KOPT-K1 (cell line): Measurements from ENCODE around the gene SMAD2.
"Not testable (repeated sequence)": the region's sequence is repeated elsewhere in the genome, so short reads cannot be mapped to it uniquely, and the experiment has no call there.

ENCODE experiments used
- H3K27ac ChIP-seq: fragments of 200-600 bp; sonication (generic); 2 replicates; pipeline ENCODE4 v1.5.1; 2016; ENCODE audit warnings: antibody characterized with exemption, mild to moderate bottlenecking, low read depth, low read length; ENCODE audit not compliant: poor library complexity, severe bottlenecking
- H3K36me3 ChIP-seq: fragments of 200-600 bp; sonication (generic); 2 replicates; pipeline ENCODE4 v1.5.1; 2017; ENCODE audit warnings: antibody characterized with exemption, mild to moderate bottlenecking, low read length, moderate library complexity; ENCODE audit not compliant: insufficient read depth
- H3K9me3 ChIP-seq: fragments of 200-600 bp; sonication (generic); 2 replicates; pipeline ENCODE4 v1.5.1; 2017; ENCODE audit warnings: antibody characterized with exemption, low read length, mild to moderate bottlenecking; ENCODE audit not compliant: insufficient read depth, poor library complexity, severe bottlenecking

Gene SMAD2

DNA sequence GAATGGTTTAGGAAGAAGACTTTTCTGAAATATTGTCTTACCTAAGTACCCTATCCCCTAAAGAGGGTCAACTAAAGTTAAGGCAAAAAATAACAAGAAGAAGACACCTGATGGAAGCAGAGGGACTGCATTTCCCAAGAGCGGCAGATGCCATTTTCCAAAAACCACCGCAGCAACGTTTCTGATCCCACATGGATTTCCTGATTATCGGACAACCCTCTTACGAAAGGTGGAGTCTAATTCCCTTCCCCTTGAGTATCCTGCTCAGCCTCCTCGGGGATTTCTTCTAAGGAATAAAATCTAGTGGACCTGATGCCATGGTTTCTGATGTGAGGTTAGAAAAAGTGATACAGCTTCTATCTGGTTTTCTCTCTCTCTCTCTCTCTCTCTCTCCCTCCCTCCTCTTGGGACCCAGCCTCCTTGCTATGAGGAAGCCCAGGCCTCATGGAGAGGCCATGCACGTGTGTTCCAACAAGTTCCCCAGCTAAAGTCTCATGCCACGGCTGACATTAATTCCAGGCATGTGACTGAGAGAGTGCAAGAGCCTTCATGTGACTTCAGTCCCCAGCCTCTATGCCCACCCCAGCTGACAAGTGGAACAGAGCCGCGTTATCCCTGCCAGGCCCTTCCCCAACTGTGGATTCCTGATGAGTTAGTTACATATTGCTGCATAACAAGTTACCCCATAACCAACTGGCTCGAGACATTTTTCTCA, 150.3 kb downstream of the SMAD2 start:
- Histone ChIP-seq H3K27ac (no peak overlapping the region), H3K9me3 (peaks cover 14% of the 10 kb centered on the region), H3K36me3 (no peaks in the 10 kb centered on the region)

DNA sequence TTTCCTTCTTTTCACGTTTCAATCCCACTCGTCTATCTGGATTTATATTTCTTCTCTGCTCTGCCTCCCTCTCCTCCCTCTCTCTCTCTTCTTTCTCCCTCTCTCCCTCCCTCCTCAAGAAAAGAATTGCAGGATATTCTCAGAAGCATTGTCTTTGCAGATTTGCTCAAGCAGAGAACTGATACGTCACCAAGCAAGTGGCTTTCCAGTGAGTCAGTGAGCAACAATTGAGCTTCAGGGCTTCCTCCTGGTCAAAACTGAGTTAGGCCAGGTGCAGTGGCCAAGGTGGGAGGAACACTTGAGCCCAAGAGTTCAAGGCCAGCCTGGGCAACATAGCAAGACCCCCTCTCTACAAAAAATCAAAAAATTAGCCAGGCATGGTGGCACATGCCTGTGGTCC, 151.1 kb downstream of the SMAD2 start:
- H3K9me3 ChIP-seq = peaks cover 6% of the 10 kb centered on the region
- no peak overlapping the region for H3K27ac ChIP-seq
- H3K36me3 ChIP-seq = no peaks in the 10 kb centered on the region

DNA sequence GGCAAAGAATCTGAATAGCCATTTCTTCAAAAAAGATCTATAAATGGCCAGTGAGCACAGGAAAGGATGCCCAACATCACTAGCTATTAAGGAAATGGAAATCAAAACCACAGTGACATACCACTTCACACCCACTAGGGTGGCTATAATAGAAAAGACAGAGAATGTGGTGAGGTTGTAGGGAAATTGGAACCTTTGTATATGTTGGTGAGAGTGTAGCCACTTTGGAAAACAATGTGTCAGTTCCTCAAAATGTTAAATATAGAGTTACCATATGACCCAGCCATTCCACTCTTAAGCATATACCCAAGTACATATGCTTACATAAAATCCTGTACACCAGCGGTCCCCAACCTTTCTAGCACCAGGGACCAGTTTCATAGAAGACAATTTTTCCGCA, 152.8 kb downstream of the SMAD2 start:
- no peak overlapping the region for H3K27ac ChIP-seq
- H3K9me3 ChIP-seq = no peaks in the 10 kb centered on the region
- no peaks in the 10 kb centered on the region for H3K36me3 ChIP-seq

DNA sequence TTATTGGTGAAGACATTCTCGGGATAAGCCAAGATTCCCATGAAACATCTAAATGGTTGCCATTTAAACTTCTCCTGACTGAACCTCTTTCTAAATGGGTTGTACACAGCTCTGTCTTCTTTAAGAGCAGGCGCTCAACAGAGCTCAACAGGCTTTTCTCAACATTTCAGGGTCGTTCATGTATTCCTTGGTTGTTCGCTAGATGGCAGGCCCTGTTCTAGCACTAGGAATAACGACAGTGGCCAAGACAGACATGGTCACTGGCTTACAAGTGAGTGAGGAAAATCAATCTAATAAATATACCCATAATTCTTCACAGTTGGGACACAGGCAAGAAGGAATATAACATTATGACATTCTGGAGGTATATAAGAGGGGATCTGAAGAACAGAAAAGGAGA, 154.5 kb downstream of the SMAD2 start:
- no peaks in the 10 kb centered on the region for H3K36me3 ChIP-seq
- H3K9me3 ChIP-seq = no peaks in the 10 kb centered on the region
- H3K27ac ChIP-seq = no peak overlapping the region

DNA sequence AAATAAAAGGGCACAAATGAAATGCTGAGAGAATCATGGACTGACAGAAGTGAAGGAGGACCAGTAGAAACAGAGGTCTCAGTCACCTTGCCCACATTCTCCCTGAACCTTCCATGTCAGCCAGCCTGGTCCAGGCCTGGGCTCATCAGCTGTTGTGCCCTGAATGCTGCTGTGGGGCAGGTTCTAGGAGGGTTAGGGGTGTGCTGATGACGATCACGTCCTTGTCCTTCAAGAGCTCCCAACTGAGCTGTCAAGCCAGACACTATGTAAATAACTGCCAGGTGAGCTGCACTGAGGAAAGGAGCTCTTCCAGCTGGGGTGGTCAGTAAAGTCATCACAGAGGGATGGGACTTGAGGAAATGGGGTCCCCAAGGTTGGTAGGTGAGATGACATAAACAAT, 156.5 kb downstream of the SMAD2 start:
- no peak overlapping the region for H3K27ac ChIP-seq
- no peaks in the 10 kb centered on the region for H3K36me3 ChIP-seq
- no peaks in the 10 kb centered on the region for H3K9me3 ChIP-seq

DNA sequence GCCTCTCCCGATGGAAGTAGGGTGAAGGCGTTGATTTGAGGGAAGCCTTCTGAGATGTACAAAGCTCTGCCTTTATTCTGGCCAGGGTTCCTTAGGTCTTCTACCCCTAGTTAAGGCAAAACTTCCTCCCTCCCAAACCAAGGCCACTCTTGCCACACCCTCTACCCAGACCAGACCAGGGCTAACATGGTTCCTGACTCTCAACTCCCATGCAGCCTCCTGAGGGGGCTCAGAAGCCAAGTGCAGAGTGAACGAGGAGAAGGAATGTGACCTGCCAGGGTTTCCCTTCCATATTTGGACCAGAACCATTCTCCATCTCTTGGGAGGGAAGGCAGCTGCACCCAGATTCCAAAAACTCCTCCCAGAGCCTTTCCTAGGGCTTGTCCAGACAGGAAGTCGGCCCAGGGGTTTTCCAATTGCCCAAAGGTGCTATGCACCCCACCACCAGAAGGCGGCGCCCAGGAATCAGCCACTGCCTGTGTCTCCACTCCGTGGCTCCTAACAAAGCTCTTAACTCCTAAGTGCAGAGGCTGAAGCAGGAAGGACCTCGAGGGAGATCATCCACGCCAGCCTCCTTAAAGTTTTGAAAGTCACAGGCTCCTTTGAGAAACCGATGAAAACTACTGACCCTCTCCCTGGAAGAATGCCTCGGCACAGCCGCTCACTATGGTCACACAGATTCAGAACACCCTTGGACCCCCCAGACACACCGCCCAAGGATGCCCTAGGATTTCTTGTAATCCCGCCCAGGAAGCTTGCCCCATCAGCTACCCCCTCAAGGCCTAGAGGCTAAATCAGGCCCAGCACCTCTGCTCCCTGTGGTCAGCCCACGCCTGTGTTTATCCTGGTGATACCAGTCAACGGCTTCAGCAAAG, 157.8 kb downstream of the SMAD2 start:
- Histone ChIP-seq H3K36me3 (no peaks in the 10 kb centered on the region), H3K9me3 (no peaks in the 10 kb centered on the region), H3K27ac (no peak overlapping the region)

DNA sequence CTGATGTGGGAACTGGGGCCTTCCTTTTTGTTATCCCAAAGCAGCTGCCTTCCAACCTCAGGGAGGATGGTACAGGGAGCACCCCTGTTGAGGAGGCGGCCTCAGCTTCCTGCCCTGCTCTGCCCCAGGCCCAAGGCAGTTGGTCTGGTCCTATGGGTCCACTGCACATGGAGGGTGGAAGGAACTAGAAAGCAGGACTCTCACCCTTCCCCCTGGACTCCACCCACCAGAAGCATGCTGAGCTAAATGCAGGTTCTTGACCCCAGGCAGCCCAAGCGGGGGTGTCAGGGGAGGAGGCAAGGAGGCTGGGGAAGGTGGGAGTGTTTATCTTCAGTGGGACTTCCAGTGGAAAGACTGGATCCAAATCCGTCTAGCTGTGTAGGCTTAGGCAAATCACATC, 158.5 kb downstream of the SMAD2 start:
- Histone ChIP-seq H3K9me3 (no peaks in the 10 kb centered on the region), H3K27ac (no peak overlapping the region), H3K36me3 (no peaks in the 10 kb centered on the region)

DNA sequence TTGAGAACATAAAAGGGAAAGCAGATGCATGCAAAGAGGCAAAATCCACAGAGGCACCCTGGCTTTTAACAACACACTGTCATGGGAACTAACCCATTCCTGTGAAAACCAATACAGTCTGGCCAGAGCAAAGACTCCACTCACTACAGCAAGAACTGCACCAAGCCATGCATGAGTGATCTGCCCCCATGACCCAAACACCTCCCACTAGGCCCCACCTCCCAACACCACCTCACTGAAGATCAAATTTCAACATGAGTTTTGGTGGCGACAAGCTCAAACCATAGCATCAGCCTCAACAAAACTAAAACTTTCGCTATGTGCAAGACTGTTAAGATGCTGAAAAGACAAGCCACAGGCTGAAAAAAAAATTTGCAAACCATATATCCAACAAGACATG, 162.8 kb downstream of the SMAD2 start:
- Histone ChIP-seq H3K9me3 (no peaks in the 10 kb centered on the region), H3K36me3 (no peaks in the 10 kb centered on the region), H3K27ac (no peak overlapping the region)

DNA sequence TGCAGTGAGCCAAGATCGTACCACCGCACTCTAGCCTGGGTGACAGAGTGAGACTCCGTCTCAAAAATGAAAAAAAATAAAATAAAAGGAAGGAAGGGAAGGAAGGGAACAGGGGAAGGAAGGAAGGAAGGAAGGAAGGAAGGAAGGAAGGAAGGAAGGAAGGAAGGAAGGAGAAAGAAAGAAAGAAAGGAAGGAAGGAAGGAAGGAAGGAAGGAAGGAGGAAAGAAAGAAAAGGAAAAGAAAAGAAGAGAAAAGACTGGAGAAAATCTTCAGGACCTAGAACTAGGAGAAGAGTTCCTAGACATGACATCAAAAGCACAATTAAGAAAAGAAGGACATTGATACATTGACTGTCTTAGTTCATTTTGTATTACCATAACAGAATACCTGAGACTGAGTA, 163.3 kb downstream of the SMAD2 start:
- not testable (repeated sequence) for H3K9me3 ChIP-seq, H3K36me3 ChIP-seq, H3K27ac ChIP-seq
